ENCODE results near the gene SLAMF7. TPM values are rescaled to one million over a fixed set of nuclear protein-coding genes. Genes with fewer than 3 reads are reported as not detected.
"Not testable (repeated sequence)": the region's sequence is repeated elsewhere in the genome, so short reads cannot be mapped to it uniquely, and the experiment has no call there.

Gene SLAMF7, protein sequence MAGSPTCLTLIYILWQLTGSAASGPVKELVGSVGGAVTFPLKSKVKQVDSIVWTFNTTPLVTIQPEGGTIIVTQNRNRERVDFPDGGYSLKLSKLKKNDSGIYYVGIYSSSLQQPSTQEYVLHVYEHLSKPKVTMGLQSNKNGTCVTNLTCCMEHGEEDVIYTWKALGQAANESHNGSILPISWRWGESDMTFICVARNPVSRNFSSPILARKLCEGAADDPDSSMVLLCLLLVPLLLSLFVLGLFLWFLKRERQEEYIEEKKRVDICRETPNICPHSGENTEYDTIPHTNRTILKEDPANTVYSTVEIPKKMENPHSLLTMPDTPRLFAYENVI
- not detected in 2 replicates for total RNA-seq (2014; rRNA removed)
- polyA plus RNA-seq (2012): not detected

DNA sequence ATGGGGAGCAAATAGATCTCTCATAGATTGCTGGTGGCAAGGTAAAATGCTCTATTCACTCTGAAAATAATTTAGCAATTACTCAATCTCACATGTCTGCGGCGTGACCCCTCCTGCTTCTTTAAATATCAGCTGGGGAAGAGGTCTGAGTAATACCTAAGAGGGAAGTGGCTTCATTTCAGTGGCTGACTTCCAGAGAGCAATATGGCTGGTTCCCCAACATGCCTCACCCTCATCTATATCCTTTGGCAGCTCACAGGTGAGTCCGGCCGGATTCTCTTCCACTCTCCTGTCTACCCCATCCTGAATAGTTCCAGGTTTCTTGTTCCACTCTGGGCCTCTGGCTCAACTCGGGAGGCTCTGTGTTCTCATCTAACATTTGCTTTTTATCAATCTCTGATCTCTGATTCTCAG lies at the start of gene SLAMF7:
TSS of gene SLAMF7 (plus strand) at position 150 of the 414 bp plus-strand sequence. CDS start at position 205, 55 bp downstream.
- DNase-seq (ENCODE audit: low read depth): no peak

DNA sequence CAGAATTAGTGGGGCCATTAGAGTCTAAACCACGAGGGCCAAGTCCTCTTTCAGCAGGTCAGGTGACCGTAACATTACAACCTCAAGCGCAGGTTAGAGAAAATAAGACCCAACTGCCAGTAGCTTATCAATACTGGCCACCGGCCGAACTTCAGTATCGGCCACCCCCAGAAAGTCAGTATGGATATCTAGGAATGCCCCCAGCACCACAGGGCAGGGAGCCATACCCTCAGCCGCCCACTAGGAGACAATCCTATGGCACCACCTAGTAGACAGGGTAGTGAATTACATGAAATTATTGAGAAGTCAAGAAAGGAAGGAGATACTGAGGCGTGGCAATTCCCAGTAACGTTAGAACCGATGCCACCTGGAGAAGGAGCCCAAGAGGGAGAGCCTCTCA lies 46.7 kb upstream of the SLAMF7 start:
- DNase-seq (ENCODE audit: low read depth): not testable (repeated sequence)

DNA sequence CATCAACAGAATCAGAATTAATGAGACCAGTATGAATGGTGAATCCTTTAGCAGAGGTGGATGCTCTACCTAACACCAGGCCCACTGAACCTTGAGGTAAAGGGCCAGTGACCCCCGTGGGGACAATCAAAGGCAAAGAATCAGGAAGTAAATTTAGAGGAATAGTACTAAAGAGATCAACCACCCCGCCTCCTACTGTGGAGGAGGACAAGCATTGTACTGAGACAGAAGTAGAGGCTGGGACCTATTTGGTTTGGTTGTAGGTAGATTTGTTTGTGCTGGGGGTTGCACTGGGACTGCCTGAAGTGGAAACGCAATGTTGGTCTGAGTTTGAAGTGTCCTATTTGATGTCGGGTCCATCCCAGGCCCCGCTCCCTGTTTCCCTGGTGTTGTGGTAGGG lies 36.9 kb upstream of the SLAMF7 start:
- no peak for DNase-seq (ENCODE audit: low read depth)

- DNase-seq (ENCODE audit: low read depth): no peak
Measured at GRCh38 chr1:160704250-160704649, 34.8 kb upstream of the SLAMF7 start.

GRCh38 chr1:160705212-160705621 lies 33.8 kb upstream of the SLAMF7 start:
- DNase-seq (ENCODE audit: low read depth): not testable (repeated sequence)

DNA sequence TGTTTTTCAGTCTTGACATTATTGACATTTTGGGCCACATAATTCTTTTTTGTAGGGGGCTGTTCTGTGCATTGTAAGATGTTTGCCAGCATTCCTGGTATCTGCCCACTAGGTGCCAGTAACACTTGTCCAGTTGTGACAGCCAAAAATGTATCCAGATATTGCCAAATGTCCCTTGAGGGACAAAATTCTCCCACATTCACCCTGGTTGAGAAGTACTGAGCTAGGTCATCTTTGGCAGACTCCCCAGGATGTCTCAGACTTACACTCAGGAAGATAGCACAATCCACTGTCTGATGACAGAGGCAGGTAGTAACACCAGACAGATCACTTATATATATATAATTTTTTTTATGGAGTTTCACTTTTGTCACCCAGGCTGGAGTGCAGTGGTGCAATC lies 33.3 kb upstream of the SLAMF7 start:
- no peak for DNase-seq (ENCODE audit: low read depth)

GRCh38 chr1:160706526-160707235 lies 32.4 kb upstream of the SLAMF7 start:
- no peak for DNase-seq (ENCODE audit: low read depth)

- DNase-seq (ENCODE audit: low read depth): no peak
Measured at GRCh38 chr1:160707236-160708064, 31.6 kb upstream of the SLAMF7 start.

- no peak for DNase-seq (ENCODE audit: low read depth)
Measured at GRCh38 chr1:160708118-160708517, 30.9 kb upstream of the SLAMF7 start.

DNA sequence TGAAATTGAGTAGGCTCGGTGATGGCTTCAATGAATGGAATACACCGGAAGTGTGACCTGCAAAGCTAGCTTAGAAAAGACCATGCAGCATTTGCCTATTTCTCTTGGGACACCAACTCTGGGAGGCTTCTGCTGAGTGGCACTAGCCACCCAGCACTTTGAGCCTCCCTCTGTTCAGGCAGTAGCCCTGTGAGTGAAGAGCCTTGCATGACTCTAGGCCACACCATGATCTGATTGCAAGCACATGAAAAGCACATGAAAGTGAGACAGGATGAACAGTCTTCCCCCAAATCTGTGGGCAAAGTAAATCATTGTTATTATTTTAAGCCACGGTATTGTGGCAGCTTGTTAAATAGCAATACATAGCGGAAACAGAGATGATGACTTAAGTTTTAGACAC lies 30.2 kb upstream of the SLAMF7 start:
- no peak for DNase-seq (ENCODE audit: low read depth)

DNA sequence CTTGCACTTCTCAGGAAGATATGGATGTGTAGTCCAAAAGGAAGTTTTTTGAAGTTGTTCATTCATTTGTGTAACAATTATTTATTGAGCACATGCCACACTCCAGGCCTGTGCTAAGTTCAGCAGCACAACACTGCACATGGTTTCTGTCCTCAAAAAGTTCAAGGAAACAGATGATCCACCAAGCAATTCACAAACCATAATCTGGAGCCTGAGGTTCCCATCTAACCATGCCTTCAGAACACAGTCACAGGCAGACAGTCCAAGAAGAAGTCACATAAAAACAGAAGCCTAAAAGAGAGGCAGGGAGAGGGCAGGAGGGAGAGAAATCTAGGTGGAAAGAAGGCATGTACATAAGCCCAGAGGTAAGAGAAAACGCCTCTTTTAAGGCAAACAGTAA lies 29.3 kb upstream of the SLAMF7 start:
- DNase-seq (ENCODE audit: low read depth): no peak

DNA sequence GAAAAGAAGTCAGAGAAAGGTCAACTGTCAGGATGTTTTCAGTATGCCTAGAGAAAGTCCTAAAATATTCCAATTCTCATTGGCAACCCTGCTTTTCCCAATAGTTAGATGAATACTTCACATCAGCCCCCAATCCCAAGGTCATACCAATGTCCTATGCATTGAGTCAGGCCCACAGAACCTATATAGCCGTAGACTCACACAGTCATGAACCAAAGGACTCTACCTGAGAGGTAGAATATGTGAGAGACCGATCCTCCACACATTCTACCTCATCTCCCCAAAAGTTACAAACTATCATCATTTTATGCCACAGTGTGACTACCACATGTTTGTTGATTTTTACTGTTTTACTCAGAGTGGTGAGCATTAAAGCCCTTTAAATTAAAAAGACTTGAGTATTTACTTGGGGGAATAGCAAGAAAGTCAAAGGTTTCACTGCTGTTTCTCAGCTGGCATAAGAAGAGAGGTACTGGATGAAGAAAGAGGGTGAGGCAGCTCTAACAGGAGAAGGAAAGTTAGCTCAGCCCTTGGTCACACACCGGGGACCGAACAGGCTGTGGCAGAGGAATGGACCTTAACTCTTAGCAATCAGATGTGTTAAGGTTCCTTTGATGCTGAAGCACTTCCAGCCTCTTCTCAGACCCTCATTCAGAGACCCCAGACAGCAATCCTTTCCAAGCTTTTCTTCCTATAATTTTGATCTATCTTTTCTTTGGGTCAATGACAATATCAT lies 28.4 kb upstream of the SLAMF7 start:
- no peak for DNase-seq (ENCODE audit: low read depth)

GRCh38 chr1:160711276-160711601 lies 27.8 kb upstream of the SLAMF7 start:
- no peak for DNase-seq (ENCODE audit: low read depth)

DNA sequence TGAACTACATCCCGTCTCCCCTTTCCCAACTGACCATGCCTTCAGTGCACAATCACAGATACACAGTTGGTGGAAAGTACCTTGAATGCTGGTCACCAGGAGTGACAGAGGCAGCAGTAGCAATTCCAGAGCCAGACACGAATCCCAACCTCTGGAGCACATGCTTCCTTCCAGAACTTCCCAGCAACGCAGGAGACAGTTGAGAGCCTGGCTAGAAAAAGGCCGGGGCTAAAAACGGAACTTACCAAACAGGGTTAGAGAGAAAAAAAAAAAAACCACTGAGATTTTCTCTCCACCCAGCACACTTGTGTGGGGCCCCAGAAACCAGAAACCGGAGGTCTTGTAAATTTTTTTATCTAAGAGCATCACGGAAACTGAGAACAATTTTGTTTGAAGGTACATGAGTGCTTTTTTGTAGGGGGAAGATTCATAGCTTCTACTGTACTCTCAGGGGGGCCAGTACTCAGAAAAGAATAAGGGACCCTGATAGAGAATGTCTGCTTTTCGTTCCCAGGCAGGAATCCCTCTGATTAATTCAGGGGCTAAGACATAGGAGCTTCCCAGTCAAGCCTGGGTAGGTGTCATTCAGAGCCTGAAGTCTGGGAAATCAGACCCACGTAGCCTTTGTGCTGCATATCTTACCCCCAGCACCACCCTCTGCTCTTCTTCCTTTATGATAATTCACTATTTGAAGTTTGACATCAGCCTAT lies 27.3 kb upstream of the SLAMF7 start, which contains the start of gene CD48:
TSS of gene CD48 (minus strand) at position 221 of the 710 bp plus-strand sequence. CDS start at position 162, 59 bp downstream.
- DNase-seq (ENCODE audit: low read depth): no peak

- not testable (repeated sequence) for DNase-seq (ENCODE audit: low read depth)
Measured at GRCh38 chr1:160712525-160713080, 26.4 kb upstream of the SLAMF7 start.

- DNase-seq (ENCODE audit: low read depth): no peak
Measured at GRCh38 chr1:160713161-160713560, 25.9 kb upstream of the SLAMF7 start.

- not testable (repeated sequence) for DNase-seq (ENCODE audit: low read depth)
Measured at GRCh38 chr1:160714034-160714648, 24.9 kb upstream of the SLAMF7 start.

GRCh38 chr1:160716013-160716412 lies 23.0 kb upstream of the SLAMF7 start:
- DNase-seq (ENCODE audit: low read depth): no peak

DNA sequence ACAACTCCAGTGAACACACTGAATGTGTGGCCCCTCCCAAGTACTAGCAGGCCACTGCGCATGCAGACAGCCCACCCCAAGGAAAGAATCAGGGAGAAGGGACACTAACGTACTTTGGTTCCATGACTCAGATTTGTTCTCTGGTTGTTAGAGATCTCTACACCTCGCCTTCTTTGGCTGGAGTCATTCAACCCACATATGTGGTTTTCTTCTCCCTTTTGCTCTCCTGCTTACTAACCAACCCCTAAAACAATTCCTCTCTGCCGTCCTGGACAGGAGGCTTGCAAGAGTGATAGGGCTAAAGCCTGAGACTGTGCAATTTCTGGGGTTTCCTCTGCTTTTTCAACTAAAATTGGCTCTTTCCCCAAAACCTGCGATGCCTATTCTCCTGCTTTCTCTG lies 21.7 kb upstream of the SLAMF7 start:
- DNase-seq (ENCODE audit: low read depth): no peak

DNA sequence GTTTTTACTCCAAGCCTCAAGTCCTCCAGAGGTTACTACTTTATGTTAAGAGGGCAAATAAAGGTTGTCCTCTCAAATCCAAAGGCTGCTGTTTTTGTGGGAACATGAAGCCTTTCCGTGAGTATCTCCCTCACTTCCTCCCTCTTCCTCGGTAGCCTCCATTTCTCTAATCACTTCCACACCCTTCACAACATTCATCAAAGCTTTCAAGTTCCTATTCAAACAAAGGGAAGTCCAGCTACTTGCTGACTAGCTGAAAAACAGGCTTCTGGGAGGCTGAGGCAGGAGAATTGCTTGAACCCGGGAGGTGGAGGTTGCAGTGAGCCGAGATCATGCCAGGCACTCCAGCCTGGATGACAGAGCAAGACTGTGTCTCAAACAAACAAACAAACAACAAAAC lies 20.8 kb upstream of the SLAMF7 start:
- no peak for DNase-seq (ENCODE audit: low read depth)

Measured in LHCN-M2 (cell line).